MG63 (cell line): Measurements from ENCODE around the gene UTP18. TPM values are rescaled to one million over a fixed set of nuclear protein-coding genes. Genes with fewer than 3 reads are reported as not detected.
A peak's percentile ranks its signal among the peaks of the same experiment; 100 is the strongest.
"Not testable (repeated sequence)": the region's sequence is repeated elsewhere in the genome, so short reads cannot be mapped to it uniquely, and the experiment has no call there.

Source experiments
- DNase-seq: peaks from one replicate; pipeline ENCODE4 v3.0.0-alpha.2; 2020
- H3K27me3 ChIP-seq: fragments of 250-450 bp; sonication (Bioruptor Pico); 2 replicates; pipeline ENCODE4 v1.5.1; 2020; ENCODE audit warnings: mild to moderate bottlenecking, moderate library complexity
- H3K36me3 ChIP-seq: fragments of 250-450 bp; sonication (Bioruptor Pico); 2 replicates; pipeline ENCODE4 v1.5.1; 2020; ENCODE audit warnings: mild to moderate bottlenecking, moderate library complexity
- H3K4me3 ChIP-seq: fragments of 250-450 bp; sonication (Bioruptor Pico); 2 replicates; pipeline ENCODE4 v1.5.1; 2020; ENCODE audit warnings: mild to moderate bottlenecking, moderate library complexity
- H3K9me3 ChIP-seq: fragments of 250-450 bp; sonication (Bioruptor Pico); 2 replicates; pipeline ENCODE4 v1.5.1; 2020; ENCODE audit warnings: mild to moderate bottlenecking, moderate library complexity
- total RNA-seq: library from RNA; depleted of rRNA; stranded (reverse); fragments of >200 nt; shearing (Covaris generic); gene quantifications from 2 replicates; pipeline ENCODE4 v1.2.3, GENCODE V29; 2014; ENCODE audit warnings: low replicate concordance

The UTP18 gene
- total RNA-seq, 1 experiment from 2014 or later: 113 TPM

DNA sequence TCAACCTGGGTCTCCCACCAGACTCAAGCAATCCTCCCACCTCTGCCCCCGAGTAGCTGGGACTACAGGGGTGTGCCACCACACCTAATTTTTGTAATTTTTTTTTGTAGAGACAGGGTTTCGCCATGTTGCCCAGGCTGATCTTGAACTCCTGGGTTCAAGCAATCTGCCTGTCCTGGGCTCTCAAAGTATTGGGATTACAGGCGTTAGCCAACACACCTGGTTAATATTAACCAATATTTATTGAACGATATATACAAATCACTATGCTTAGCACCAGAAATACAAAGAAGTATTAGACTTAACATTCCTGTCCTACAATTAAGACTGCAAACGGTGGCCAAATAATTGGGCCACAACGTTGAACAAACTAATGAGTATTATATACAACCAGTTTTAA is 4.7 kb upstream of the UTP18 start:
- Histone ChIP-seq H3K9me3 (peaks cover 2% of the 10 kb centered on the region; the same call in 1 of the 2 replicates), H3K36me3 (peaks cover 63% of the 10 kb centered on the region), H3K27me3 (no peaks in the 10 kb centered on the region), H3K4me3 (no peak overlapping the region)
- no peak for DNase-seq

DNA sequence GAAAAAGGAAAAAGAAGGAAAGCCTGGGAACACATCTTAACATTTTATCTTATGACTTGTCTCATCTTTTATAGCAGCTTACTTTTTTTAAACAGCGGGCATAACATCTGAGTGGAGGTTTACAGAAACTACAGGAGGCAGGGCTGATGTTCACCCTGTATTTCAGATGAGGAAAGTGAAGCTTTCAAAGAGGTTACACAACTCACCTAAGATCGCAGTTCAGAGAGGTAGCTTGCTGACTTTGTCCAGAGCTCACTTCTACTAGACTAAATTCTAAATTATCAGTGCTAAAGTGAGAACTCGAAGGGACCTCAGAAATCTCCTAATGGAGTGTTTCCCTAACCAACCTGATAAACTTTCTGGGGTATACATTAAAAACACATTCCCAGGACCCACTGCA is 4.2 kb upstream of the UTP18 start:
- Histone ChIP-seq H3K9me3 (peaks cover 2% of the 10 kb centered on the region; the same call in 1 of the 2 replicates), H3K27me3 (no peaks in the 10 kb centered on the region), H3K36me3 (peaks cover 58% of the 10 kb centered on the region), H3K4me3 (no peak overlapping the region)
- DNase-seq: no peak

DNA sequence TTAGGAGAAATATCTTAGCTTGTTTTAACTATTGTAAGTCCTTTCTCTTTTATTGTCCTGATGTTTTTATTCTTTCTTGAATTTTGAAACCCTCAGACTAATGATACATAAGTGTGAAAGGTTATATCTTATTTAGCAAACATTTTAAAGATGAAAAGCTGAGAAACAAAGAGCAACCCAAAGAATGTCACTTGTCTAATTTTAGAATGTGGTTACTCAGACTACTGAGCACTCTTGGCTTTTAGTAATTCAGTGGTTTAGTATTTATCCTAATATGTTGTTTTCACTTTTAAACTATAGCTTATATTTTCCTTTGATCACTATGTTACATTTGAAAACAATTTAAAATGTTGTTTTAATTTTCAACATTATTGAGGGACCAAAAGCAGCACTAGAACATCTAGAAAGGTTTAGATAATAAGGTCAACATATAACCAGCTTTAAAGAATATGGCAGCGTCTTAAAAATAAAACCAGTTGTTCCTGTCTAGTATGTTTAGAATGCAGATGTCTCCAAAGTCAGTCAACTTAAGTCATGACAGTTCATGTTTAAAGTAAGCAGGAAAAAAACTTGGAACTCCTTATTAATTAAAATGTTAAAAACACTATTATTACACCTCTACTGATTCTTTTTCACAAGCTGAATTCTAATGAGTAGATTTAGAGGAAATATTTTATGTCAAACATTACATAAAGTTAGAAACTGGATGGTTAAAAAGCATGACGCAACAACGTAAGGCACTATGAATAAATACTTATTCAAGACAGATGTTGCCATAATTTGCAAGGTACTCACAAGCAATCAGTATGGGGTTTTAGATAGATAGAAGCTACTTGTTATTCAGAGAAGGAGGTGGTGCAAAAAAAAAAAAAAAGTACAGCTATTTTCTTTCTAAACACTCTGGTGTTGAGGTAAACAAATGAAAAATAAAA is 2.9 kb upstream of the UTP18 start:
- Histone ChIP-seq H3K36me3 (peaks cover 49% of the 10 kb centered on the region), H3K9me3 (no peaks in the 10 kb centered on the region), H3K27me3 (no peaks in the 10 kb centered on the region), H3K4me3 (no peak overlapping the region)
- DNase-seq: no peak

DNA sequence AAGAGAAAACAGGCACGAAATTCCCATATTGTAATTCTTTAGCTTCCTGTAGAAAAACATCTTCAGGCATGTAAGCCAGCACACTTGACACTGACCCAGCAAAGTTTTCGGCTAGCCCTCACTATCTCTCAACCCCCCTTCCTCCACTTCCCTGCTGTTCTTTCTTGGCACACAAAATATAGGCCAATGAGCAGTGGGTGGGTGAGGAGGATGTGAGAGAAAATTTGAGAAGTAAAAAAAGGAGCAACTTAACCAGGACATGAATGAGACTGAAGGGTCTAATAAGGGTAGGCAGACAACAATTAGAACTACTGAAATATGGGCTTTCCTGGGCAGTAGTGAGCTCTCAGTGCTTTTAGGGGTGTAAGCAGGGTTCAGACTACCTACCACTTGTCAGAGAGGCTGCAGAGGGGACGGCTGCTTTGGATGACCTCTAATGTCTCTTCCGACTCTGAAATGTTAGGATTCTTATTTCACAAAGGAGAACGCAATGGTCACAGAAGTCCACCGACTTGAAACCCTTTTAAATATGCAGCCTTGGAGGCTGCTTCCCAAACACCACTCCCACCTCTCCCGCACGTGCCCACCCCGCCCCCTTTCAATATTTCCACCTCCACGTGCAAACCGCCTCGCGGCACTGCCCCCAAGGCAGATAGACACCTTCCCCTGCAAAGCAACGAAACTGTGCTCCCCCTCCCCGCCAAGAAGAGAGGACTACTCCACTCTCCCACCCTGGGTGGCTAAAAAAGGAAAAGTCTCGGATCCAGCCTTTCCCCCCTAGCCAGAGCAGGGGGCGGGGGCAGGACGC is 1.4 kb upstream of the UTP18 start:
- Histone ChIP-seq H3K27me3 (no peaks in the 10 kb centered on the region), H3K9me3 (no peaks in the 10 kb centered on the region), H3K36me3 (peaks cover 45% of the 10 kb centered on the region), H3K4me3 (peak overlapping the region; percentile 98)
- DNase-seq: peak; percentile 55

DNA sequence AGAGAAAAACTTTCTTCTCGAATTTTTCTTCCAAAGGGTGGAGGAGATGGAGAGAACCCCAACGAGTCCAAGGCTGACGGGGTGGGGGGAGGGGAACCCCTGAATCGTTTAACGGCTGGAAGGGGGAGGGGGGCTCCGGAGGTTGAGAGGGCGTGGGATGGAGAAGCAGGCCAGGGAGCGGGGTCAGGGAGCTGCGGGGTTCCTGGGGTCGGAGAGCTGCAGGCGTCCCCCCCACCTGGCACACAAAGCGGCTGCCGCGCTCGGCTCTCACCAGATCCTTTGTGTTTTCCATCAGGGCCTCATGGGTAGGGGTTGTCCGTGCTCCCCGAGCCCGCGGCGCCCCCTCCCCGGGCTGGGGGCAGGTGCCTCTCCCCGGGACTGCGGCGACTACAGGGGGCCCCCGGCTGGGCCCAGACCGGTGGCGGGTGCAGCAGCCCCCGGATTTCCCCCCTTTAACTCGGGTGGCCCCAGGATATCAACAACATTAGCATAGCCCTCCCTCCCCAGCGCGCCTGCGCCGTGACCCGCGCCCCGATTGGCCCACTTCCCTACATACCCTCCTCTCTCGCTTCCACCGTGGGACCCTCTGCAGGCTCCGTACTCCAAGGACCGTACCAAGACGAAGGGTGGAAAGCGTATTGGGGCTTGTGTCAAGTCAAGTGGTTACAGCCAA is 646 bp upstream of the UTP18 start, which contains the start of gene MBTD1:
Gene MBTD1, minus strand, starts transcription at position 486 of the 673 bp plus-strand sequence. CDS start 34,888 bp downstream, outside the sequence.
- H3K27me3 ChIP-seq: no peaks in the 10 kb centered on the region
- peak; percentile 92 for DNase-seq
- peak within 1 kb of the TSS; percentile 98 for H3K4me3 ChIP-seq
- peaks cover 44% of the 10 kb centered on the region for H3K36me3 ChIP-seq
- H3K9me3 ChIP-seq: no peaks in the 10 kb centered on the region

DNA sequence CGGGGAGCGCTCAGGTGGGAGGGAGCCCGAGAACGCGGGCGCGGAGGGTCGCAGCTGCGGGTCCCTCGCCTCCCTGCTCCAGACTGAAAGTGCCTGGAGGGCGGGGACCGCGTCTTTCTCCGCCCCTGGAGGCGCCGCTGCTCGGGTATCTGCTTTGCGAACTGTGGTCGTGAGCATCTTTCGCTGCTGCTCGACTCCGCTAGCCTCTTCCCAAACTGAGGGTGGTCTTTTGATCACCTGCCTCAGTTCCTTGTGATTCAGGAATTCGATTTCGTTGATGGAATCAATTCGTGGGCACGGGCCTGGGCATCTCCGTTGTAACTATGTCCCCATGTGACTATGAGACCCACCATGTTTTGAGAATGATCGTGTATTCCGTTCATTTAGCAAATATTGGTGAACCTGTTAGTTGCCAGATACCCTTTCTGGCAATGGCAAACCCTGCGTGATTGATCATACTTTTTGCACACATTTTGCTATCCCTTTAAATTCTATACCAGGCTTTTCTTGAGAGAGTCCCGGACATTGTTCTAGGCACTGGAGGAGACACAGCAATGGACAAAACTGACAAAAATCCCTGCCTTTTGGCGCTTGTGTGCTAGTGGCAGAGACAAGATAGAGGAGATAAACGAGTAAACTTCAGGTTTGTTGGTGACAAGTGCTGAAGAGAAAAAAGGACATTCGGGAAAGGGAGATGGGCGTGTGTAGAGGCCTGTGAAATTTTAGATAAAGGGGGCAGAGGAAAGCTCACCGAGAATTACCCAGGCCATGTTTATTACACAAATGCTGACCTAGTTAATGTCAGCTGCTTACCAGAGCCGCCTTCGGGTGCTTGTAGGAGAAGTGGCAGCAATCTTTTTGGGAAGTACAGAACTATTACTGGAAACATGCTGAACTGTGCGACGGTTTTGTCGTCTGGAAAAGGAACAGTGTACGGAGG is 948 bp downstream of the UTP18 start:
- no peaks in the 10 kb centered on the region for H3K27me3 ChIP-seq
- peak overlapping the region; percentile 98 for H3K4me3 ChIP-seq
- no peak for DNase-seq
- peaks cover 42% of the 10 kb centered on the region for H3K36me3 ChIP-seq
- H3K9me3 ChIP-seq: no peaks in the 10 kb centered on the region

DNA sequence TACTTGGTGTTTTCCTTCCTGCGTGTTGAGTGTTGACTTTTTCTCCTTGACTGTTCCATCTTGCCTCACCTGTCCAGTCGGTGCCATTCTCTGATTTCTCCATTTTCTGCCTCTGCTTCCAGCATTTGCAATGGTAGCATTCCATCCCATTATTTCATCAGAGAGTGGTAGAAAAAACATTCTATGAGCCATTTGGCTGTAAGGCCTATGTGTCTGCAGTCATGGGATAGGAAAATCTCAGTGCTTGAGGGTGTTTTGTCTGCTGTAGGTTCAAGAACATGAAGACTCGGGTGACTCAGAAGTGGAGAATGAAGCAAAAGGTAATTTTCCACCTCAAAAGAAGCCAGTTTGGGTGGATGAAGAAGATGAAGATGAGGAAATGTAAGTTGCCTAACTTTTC is 2.7 kb downstream of the UTP18 start:
- DNase-seq: no peak
- Histone ChIP-seq H3K27me3 (no peaks in the 10 kb centered on the region), H3K9me3 (no peaks in the 10 kb centered on the region), H3K36me3 (peaks cover 43% of the 10 kb centered on the region), H3K4me3 (no peak overlapping the region)

DNA sequence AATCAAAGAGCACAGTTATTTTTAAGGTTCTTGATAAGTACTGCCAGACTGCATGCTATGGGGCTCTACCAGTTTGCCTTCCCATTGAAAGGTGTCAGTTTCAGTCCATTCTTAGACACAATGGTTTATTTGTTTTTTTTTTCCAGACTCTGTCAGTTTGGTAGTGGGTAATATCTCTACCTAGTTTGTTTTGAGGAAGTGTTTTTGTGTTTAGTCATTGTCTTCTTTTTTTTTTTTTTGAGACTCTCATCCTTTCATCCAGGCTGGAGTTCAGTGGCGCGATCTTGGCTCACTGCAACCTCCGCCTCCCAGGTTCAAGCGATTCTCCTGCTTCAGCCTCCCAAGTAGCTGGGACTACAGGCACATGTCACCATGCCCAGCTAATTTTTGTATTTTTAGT is 4.1 kb downstream of the UTP18 start:
- not testable (repeated sequence) for H3K9me3 ChIP-seq, H3K27me3 ChIP-seq, H3K4me3 ChIP-seq, DNase-seq
- peaks cover 56% of the 10 kb centered on the region for H3K36me3 ChIP-seq

DNA sequence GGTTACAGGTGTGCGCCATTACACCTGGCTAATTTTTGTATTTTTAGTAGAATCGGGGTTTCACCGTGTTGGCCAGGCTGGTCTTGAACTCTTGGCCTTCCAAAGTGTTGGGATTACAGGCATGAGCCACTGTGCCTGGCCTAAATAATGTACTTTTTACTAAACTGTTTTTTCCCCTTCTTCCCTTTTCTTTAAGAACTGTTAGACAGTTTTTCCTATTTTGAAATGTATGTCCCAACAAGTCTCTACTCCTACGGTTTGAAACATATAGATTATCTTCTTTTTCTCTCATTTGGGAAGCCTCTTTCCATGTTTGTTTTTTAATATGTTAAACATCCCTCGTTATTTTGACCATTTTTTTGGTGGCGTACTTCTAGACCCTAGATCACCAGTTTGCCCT is 9.6 kb downstream of the UTP18 start:
- Histone ChIP-seq H3K36me3 (peaks cover 88% of the 10 kb centered on the region), H3K27me3 (no peaks in the 10 kb centered on the region), H3K9me3 (no peaks in the 10 kb centered on the region), H3K4me3 (no peak overlapping the region)
- DNase-seq: no peak

DNA sequence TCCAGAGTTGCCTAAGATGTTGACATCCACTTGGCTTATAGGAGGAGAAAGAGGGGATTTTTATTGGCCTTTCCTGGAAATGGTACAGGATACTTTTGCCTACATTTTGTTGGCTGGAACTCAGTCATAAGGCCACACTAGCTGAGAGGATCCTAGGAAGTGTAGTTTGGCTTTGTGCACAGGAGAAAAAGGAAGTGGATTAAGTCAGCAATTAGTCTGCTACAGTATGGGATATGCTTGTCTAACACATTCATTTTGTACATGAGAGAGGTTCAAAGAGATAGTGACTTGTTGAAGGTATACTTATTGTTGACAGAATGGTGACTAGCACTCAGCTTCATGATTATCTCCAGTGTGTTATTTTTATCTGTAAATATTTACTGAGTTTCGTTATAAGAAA is 10.3 kb downstream of the UTP18 start:
- no peak for DNase-seq
- Histone ChIP-seq H3K4me3 (no peak overlapping the region), H3K36me3 (peaks cover 89% of the 10 kb centered on the region)

DNA sequence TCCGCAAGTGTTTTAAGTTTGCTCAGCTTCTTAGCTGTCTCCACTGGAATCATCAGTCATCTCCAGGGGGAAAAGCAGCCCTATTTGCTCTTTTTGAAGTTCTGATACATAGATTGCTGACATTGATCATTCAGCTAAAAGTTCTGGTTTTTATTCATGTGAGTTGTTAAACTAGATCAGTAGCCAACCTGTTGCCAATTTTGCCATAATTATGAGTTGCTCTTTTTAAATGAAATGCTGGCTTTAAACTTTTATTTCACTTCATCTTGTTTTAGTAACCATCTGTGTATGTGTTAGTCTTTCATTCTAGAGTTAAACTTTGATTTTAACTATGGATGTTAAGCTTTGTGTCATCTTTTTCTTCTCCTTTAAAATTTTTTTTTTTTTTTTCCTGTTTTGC is 12.5 kb downstream of the UTP18 start:
- no peak overlapping the region for H3K4me3 ChIP-seq
- no peak for DNase-seq
- H3K36me3 ChIP-seq: peaks cover 90% of the 10 kb centered on the region
- no peaks in the 10 kb centered on the region for H3K9me3 ChIP-seq
- H3K27me3 ChIP-seq: no peaks in the 10 kb centered on the region

More for the DNA sequence above, 10.3 kb downstream of the UTP18 start:
- Histone ChIP-seq H3K9me3 (no peaks in the 10 kb centered on the region), H3K27me3 (no peaks in the 10 kb centered on the region)

DNA sequence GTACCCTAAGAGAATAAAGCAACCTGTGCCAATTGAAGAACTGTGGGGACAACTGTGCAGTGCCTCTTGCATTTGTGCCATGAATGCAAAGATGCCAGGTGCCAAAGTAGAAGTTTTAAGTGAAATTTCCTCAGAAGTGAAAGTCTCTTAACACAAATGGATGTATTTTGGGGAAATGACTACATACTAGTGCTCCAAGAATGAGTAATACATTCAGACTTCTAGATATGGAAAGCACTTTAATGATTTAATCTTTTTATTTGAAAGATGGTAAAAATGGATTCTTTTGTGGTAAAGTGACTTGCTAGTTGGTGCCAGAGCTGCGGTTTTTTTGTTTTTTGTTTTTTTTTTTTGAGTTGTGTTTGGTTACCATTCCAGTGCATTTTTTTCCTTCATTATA is 15.0 kb downstream of the UTP18 start:
- Histone ChIP-seq H3K4me3 (no peak overlapping the region), H3K27me3 (no peaks in the 10 kb centered on the region), H3K36me3 (peaks cover 90% of the 10 kb centered on the region), H3K9me3 (no peaks in the 10 kb centered on the region)
- no peak for DNase-seq

DNA sequence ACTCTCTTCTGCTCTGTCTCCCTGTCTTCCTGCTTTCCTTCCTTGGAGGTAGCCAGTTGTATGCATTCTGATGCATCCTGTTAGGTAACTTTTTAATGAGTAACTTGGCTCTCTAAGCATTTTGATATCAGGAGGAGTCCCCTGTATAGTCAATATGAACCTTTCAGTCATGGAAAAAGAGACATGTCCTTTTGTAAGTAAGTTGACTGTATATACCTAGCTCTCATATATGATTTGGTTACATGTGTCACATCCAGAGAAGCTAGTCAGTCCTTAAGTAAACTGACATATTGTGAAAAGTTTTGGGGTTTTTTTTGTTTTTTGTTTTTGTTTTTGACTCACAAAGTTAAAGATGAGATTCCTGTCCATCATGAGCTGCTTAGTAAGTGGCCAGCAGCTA is 18.8 kb downstream of the UTP18 start:
- Histone ChIP-seq H3K9me3 (no peaks in the 10 kb centered on the region), H3K4me3 (no peak overlapping the region), H3K27me3 (no peaks in the 10 kb centered on the region), H3K36me3 (peaks cover 76% of the 10 kb centered on the region)
- DNase-seq: no peak

DNA sequence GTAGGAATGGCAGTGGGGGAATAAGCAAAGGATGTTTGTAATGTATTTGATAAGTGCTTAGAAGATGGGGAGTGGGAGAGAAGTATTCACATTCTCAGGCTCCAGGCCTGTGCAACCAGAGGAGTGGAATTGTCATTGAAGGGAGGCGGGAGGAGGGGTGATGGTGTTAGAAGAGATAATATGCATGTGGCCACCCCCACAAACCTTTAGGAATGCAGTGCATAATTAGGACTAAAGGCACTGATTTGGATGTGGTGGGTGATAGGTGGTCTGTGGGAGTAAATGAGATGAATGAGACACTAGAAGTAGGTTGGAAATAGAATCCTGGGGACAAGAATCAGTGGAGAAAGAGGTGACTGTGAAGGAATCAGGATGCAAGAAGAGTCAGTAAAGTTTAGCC is 27.1 kb downstream of the UTP18 start:
- H3K27me3 ChIP-seq: no peaks in the 10 kb centered on the region
- peaks cover 83% of the 10 kb centered on the region for H3K36me3 ChIP-seq
- H3K4me3 ChIP-seq: no peak overlapping the region

DNA sequence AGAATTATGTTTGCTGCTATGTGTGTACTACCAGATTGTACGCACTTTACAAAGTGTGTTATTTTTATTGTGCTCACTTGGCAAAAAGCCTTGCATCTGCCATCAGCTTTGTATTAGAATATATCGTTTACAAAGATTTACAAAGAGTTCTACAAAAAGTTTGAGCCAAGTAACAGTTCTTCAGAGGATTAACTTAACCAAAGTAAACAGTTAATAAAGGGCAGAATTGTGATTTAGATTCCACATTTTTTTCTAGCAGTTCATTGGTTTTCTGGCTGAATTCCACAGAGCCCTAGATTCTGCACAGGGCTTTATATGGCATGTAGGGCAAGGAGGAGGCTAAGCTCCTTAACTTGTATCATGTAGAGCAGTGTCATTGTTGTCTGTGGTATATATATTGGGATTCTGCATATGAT is 29.4 kb downstream of the UTP18 start:
- no peak overlapping the region for H3K4me3 ChIP-seq
- DNase-seq: no peak
- no peaks in the 10 kb centered on the region for H3K27me3 ChIP-seq
- no peaks in the 10 kb centered on the region for H3K9me3 ChIP-seq
- peaks cover 90% of the 10 kb centered on the region for H3K36me3 ChIP-seq

More for the DNA sequence above, 27.1 kb downstream of the UTP18 start:
- H3K9me3 ChIP-seq: no peaks in the 10 kb centered on the region
- no peak for DNase-seq

DNA sequence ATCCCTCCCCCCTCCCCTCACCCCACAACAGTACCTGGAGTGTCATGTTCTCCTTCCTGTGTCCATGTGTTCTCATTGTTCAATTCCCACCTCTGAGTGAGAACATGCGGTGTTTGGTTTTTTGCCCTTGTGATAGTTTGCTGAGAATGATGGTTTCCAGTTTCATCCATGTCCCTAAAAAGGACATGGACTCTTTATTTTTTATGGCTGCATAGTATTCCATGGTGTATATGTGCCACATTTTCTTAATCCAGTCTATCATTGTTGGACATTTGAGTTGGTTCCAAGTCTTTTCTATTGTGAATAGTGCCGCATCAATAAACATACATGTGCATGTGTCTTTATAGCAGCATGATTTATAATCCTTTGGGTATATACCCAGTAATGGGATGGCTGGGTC is 34.0 kb downstream of the UTP18 start:
- not testable (repeated sequence) for H3K4me3 ChIP-seq, DNase-seq, H3K9me3 ChIP-seq, H3K27me3 ChIP-seq
- peaks cover 82% of the 10 kb centered on the region for H3K36me3 ChIP-seq
